ENCODE results near the gene RNASE1. TPM values are rescaled to one million over a fixed set of nuclear protein-coding genes. Genes with fewer than 3 reads are reported as not detected.

The RNASE1 gene
- total and polyA plus RNA-seq, 2 experiments from 2014 or later, result 0.56 to 1.7 TPM

- TF ChIP-seq EZH2 (IDR thresholded peaks at IDR 0.05; ENCODE audit: low read depth, unreplicated experiment) (no peak), JUNB (IDR thresholded peaks at IDR 0.05; ENCODE audit: unreplicated experiment) (no peak), CREB1 (CRISPR knock-in tag; IDR thresholded peaks at IDR 0.05; ENCODE audit: low read depth) (no peak), ZNF331 (CRISPR knock-in tag; IDR thresholded peaks at IDR 0.05; ENCODE audit: low read depth) (no peak), STAT1 (IDR thresholded peaks at IDR 0.05; ENCODE audit: unreplicated experiment) (no peak), EZH2phosphoT487 (IDR thresholded peaks at IDR 0.05; ENCODE audit: unreplicated experiment) (no peak), ZNF462 (CRISPR knock-in tag; IDR thresholded peaks at IDR 0.05) (no peak), POLR2AphosphoS5 (IDR thresholded peaks at IDR 0.05; ENCODE audit: low read depth) (no peak), ETS1 (IDR thresholded peaks at IDR 0.05) (no peak), NANOG (IDR thresholded peaks at IDR 0.05; ENCODE audit: borderline replicate concordance) (no peak), ZNF114 (CRISPR knock-in tag; IDR thresholded peaks at IDR 0.05) (no peak)
- TF ChIP-seq, protein P1, sequence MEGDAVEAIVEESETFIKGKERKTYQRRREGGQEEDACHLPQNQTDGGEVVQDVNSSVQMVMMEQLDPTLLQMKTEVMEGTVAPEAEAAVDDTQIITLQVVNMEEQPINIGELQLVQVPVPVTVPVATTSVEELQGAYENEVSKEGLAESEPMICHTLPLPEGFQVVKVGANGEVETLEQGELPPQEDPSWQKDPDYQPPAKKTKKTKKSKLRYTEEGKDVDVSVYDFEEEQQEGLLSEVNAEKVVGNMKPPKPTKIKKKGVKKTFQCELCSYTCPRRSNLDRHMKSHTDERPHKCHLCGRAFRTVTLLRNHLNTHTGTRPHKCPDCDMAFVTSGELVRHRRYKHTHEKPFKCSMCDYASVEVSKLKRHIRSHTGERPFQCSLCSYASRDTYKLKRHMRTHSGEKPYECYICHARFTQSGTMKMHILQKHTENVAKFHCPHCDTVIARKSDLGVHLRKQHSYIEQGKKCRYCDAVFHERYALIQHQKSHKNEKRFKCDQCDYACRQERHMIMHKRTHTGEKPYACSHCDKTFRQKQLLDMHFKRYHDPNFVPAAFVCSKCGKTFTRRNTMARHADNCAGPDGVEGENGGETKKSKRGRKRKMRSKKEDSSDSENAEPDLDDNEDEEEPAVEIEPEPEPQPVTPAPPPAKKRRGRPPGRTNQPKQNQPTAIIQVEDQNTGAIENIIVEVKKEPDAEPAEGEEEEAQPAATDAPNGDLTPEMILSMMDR (conservative IDR thresholded peaks at IDR 0.05; ENCODE audit: low read depth in 2 of 2), result no peak
- TF ChIP-seq, protein P2, sequence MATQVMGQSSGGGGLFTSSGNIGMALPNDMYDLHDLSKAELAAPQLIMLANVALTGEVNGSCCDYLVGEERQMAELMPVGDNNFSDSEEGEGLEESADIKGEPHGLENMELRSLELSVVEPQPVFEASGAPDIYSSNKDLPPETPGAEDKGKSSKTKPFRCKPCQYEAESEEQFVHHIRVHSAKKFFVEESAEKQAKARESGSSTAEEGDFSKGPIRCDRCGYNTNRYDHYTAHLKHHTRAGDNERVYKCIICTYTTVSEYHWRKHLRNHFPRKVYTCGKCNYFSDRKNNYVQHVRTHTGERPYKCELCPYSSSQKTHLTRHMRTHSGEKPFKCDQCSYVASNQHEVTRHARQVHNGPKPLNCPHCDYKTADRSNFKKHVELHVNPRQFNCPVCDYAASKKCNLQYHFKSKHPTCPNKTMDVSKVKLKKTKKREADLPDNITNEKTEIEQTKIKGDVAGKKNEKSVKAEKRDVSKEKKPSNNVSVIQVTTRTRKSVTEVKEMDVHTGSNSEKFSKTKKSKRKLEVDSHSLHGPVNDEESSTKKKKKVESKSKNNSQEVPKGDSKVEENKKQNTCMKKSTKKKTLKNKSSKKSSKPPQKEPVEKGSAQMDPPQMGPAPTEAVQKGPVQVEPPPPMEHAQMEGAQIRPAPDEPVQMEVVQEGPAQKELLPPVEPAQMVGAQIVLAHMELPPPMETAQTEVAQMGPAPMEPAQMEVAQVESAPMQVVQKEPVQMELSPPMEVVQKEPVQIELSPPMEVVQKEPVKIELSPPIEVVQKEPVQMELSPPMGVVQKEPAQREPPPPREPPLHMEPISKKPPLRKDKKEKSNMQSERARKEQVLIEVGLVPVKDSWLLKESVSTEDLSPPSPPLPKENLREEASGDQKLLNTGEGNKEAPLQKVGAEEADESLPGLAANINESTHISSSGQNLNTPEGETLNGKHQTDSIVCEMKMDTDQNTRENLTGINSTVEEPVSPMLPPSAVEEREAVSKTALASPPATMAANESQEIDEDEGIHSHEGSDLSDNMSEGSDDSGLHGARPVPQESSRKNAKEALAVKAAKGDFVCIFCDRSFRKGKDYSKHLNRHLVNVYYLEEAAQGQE (IDR thresholded peaks at IDR 0.05; ENCODE audit: unreplicated experiment), result no peak
- Histone ChIP-seq H3K79me2 (replicated peaks; ENCODE audit: insufficient read depth) (no peaks in the 10 kb centered on the region), H2AFZ (no peak overlapping the region), H3K27me3 (ENCODE audit: insufficient read depth) (no peaks in the 10 kb centered on the region), H3F3A (replicated peaks; ENCODE audit: low read depth) (no peaks in the 10 kb centered on the region), H4K20me1 (replicated peaks; ENCODE audit: insufficient read depth) (no peaks in the 10 kb centered on the region), H3K27ac (ENCODE audit: low read depth) (no peak overlapping the region), H3K9me2 (ENCODE audit: insufficient read depth) (peaks cover 14% of the 10 kb centered on the region), H3K36me3 (ENCODE audit: insufficient read depth) (no peaks in the 10 kb centered on the region), H3K4me3 (no peak overlapping the region), H3K4me1 (ENCODE audit: insufficient read depth) (peaks cover 11% of the 10 kb centered on the region), H3K4me2 (no peak overlapping the region)
- peaks cover 2% of the 10 kb centered on the region for H3K27me3 Mint-ChIP-seq (ENCODE audit: insufficient read depth, low read depth, poor library complexity)
- no peaks in the 10 kb centered on the region for H3K9me3 Mint-ChIP-seq
- no peak for DNase-seq (ENCODE audit: low spot score)
- no peak overlapping the region for H3K27ac Mint-ChIP-seq
- no peak for ATAC-seq
- no peaks in the 10 kb centered on the region for H3K36me3 Mint-ChIP-seq (ENCODE audit: low read depth)
- H3K4me3 Mint-ChIP-seq, result no peak overlapping the region
- H3K4me1 Mint-ChIP-seq, result peaks cover 10% of the 10 kb centered on the region; the same call in 2 of the 3 replicates
Observed at GRCh38 chr14:20809917-20810316, 7.3 kb upstream of the RNASE1 start.
